Activated CD4-positive, alpha-beta memory T cell treated with anti-CD3 and anti-CD28 coated beads, Interleukin-2, amount 10 ng/mL, durations not matched to agents 7 days and 5 days (primary cell): ENCODE results near the gene AP5S1. TPM values are rescaled to one million over a fixed set of nuclear protein-coding genes. Genes with fewer than 3 reads are reported as not detected.
A peak's percentile ranks its signal among the peaks of the same experiment; 100 is the strongest.

Experiments
- CTCF ChIA-PET: fragments of 350-600 bp; sonication (Branson Sonifier 250); formaldehyde crosslinking; loops from one replicate; lab custom pipeline; 2021; ENCODE audit warnings: antibody characterized with exemption, inconsistent platforms; lab: Charles Lee
- POLR2A ChIA-PET: fragments of 350-600 bp; sonication (Branson Sonifier 250); formaldehyde crosslinking; loops from one replicate; lab custom pipeline; 2021; ENCODE audit warnings: antibody characterized with exemption; lab: Charles Lee
- DNase-seq: peaks from one replicate; pipeline ENCODE4 v3.0.0-alpha.2; 2020
- H3K27ac Mint-ChIP-seq: one replicate; pipeline ENCODE4 v1.8.0; 2021; ENCODE audit warnings: mild to moderate bottlenecking, mixed read lengths
- H3K27me3 Mint-ChIP-seq: one replicate; pipeline ENCODE4 v1.8.0; 2021; ENCODE audit warnings: mixed read lengths
- H3K36me3 Mint-ChIP-seq: one replicate; pipeline ENCODE4 v1.8.0; 2021; ENCODE audit warnings: low read depth, mixed read lengths
- H3K4me1 Mint-ChIP-seq: one replicate; pipeline ENCODE4 v1.8.0; 2021; ENCODE audit warnings: mixed read lengths
- H3K4me3 Mint-ChIP-seq: one replicate; pipeline ENCODE4 v1.8.0; 2021; ENCODE audit warnings: mild to moderate bottlenecking, mixed read lengths
- H3K9me3 Mint-ChIP-seq: one replicate; pipeline ENCODE4 v1.8.0; 2021; ENCODE audit warnings: mixed read lengths
- total RNA-seq, 2 experiments: library from RNA; stranded (reverse); gene quantifications; one replicate each; pipeline ENCODE4 v1.2.3, GENCODE V29; 2021

The AP5S1 gene
- total RNA-seq, 2 experiments from 2014 or later = 12.7 to 15.5 TPM

- CTCF ChIA-PET = interaction anchor here (1.2 to 3.0 kb wide), 5 partner anchors 15 to 59 kb away, joined by 4 to 33 read pairs (median 5); partner anchors contain the start of gene AP5S1
- DNase-seq = peak; percentile 95
- POLR2A ChIA-PET = interaction anchor here (0.7 to 1.4 kb wide), 9 partner anchors 9 to 197 kb away, joined by 3 to 19 read pairs (median 3); partner anchors contain the start of genes ADISSP, CENPB and SPEF1
These were observed 24.6 kb upstream of the AP5S1 start, which contains the start of gene CDC25B for GRCh38 chr20:3795511-3796468. TSS of gene CDC25B (plus strand) at chr20:3796310. CDS start at chr20:3796532, 222 bp downstream.

GRCh38 chr20:3796477-3797225 lies 23.7 kb upstream of the AP5S1 start:
- peaks cover 50% of the 10 kb centered on the region for H3K4me1 Mint-ChIP-seq
- no peaks in the 10 kb centered on the region for H3K27me3 Mint-ChIP-seq
- CTCF ChIA-PET = interaction anchor here (1.2 to 3.0 kb wide), 5 partner anchors 14 to 58 kb away, joined by 4 to 33 read pairs (median 5); partner anchors contain the start of gene AP5S1
- peak overlapping the region; percentile 91 for H3K4me3 Mint-ChIP-seq
- H3K9me3 Mint-ChIP-seq = no peaks in the 10 kb centered on the region
- peak overlapping the region; percentile 91 for H3K27ac Mint-ChIP-seq
- POLR2A ChIA-PET = interaction anchor here (0.7 to 1.4 kb wide), 6 partner anchors 8 to 48 kb away, joined by 3 to 19 read pairs (median 4); partner anchors contain the start of genes ADISSP and CENPB
- DNase-seq = no peak
- peaks cover 63% of the 10 kb centered on the region for H3K36me3 Mint-ChIP-seq

More at GRCh38 chr20:3795511-3796468, 24.6 kb upstream of the AP5S1 start, which contains the start of gene CDC25B:
- Mint-ChIP-seq H3K27me3 (no peaks in the 10 kb centered on the region), H3K9me3 (no peaks in the 10 kb centered on the region), H3K4me3 (peak within 1 kb of the TSS; percentile 91), H3K36me3 (peaks cover 55% of the 10 kb centered on the region), H3K4me1 (peaks cover 41% of the 10 kb centered on the region), H3K27ac (peak within 1 kb of the TSS; percentile 96)

DNA sequence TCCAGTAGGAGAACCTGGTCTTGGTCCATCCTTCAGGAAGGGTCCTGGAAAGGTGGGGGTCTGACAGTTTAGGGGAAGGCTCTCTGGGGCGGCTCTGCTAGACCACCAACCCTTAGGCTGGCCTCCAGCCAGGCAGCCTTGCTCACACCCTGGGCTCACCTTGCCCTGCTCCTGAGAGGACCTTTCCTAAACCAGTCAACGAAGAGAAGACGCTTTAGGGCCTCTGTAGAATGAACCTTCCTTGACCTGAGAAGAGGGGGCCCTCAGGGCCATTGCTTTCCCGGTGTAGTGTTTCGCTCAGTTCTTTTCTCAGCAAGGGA lies 23.2 kb upstream of the AP5S1 start:
- ChIA-PET POLR2A (no interaction called here), CTCF (interaction anchor here (3.0 kb wide), 1 partner anchor 22 kb away, joined by 33 read pairs; the partner anchor contains the start of gene AP5S1)
- no peak for DNase-seq
- Mint-ChIP-seq H3K27me3 (no peaks in the 10 kb centered on the region), H3K9me3 (no peaks in the 10 kb centered on the region), H3K4me1 (peaks cover 54% of the 10 kb centered on the region), H3K4me3 (peak overlapping the region; percentile 91), H3K36me3 (peaks cover 69% of the 10 kb centered on the region), H3K27ac (peak overlapping the region; percentile 91)

- Mint-ChIP-seq H3K4me1 (peaks cover 60% of the 10 kb centered on the region), H3K27ac (peak overlapping the region; percentile 91), H3K4me3 (peak overlapping the region; percentile 91), H3K9me3 (no peaks in the 10 kb centered on the region), H3K27me3 (no peaks in the 10 kb centered on the region), H3K36me3 (peaks cover 75% of the 10 kb centered on the region)
- ChIA-PET POLR2A (interaction anchor here (2.4 kb wide), 1 partner anchor 11 kb away, joined by 9 read pairs; the partner anchor contains the start of gene CENPB), CTCF (interaction anchor here (3.0 to 5.1 kb wide), 2 partner anchors 22 kb away, joined by 30 to 33 read pairs; partner anchors contain the start of gene AP5S1)
- DNase-seq = peak; percentile 80
These were observed 22.6 kb upstream of the AP5S1 start for GRCh38 chr20:3797592-3798372.

DNA sequence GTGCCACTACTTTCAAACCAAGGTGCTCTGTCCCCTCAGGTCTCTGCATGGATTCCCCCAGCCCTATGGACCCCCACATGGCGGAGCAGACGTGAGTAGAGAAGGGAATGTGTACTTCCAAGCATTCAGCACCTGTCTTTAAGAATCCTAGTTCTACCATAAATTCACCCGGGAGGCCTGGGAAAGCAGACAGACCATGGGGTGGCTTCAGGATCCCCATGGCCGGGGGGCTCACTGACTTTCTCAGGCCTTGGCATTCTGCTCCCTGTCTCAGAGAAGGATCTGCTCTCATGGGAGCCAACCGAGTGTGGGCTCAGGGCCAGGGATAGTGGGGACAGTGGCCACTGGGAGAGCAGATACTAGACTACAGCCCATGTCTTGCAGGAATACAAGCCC lies 22.0 kb upstream of the AP5S1 start:
- no peak for DNase-seq
- peaks cover 66% of the 10 kb centered on the region for H3K4me1 Mint-ChIP-seq
- H3K27ac Mint-ChIP-seq = peak overlapping the region; percentile 91
- H3K4me3 Mint-ChIP-seq = peak overlapping the region; percentile 91
- H3K27me3 Mint-ChIP-seq = no peaks in the 10 kb centered on the region
- H3K36me3 Mint-ChIP-seq = peaks cover 80% of the 10 kb centered on the region
- CTCF ChIA-PET = interaction anchor here (5.1 kb wide), 1 partner anchor 22 kb away, joined by 30 read pairs; the partner anchor contains the start of gene AP5S1
- no peaks in the 10 kb centered on the region for H3K9me3 Mint-ChIP-seq
- POLR2A ChIA-PET = interaction anchor here (2.4 kb wide), 1 partner anchor 12 kb away, joined by 9 read pairs; the partner anchor contains the start of gene CENPB

GRCh38 chr20:3798908-3799248 lies 21.5 kb upstream of the AP5S1 start:
- H3K27ac Mint-ChIP-seq = peak overlapping the region; percentile 91
- ChIA-PET POLR2A (interaction anchor here (2.4 kb wide), 1 partner anchor 12 kb away, joined by 9 read pairs; the partner anchor contains the start of gene CENPB), CTCF (interaction anchor here (0.6 to 5.1 kb wide), 3 partner anchors 10 to 49 kb away, joined by 3 to 30 read pairs (median 6); partner anchors contain the start of gene AP5S1)
- peak overlapping the region; percentile 91 for H3K4me3 Mint-ChIP-seq
- H3K27me3 Mint-ChIP-seq = no peaks in the 10 kb centered on the region
- peaks cover 71% of the 10 kb centered on the region for H3K4me1 Mint-ChIP-seq
- peaks cover 86% of the 10 kb centered on the region for H3K36me3 Mint-ChIP-seq
- no peaks in the 10 kb centered on the region for H3K9me3 Mint-ChIP-seq
- no peak for DNase-seq

GRCh38 chr20:3800256-3800877 lies 20.0 kb upstream of the AP5S1 start:
- Mint-ChIP-seq H3K36me3 (peaks cover 91% of the 10 kb centered on the region), H3K27ac (peak overlapping the region; percentile 91), H3K4me1 (peaks cover 72% of the 10 kb centered on the region), H3K9me3 (no peaks in the 10 kb centered on the region), H3K4me3 (peak overlapping the region; percentile 91), H3K27me3 (no peaks in the 10 kb centered on the region)
- DNase-seq = no peak
- ChIA-PET POLR2A (interaction anchor here (1.8 to 2.4 kb wide), 2 partner anchors 13 to 14 kb away, joined by 6 to 9 read pairs; partner anchors contain the start of gene CENPB), CTCF (interaction anchor here (0.6 to 5.1 kb wide), 4 partner anchors 11 to 32 kb away, joined by 3 to 30 read pairs (median 6); partner anchors contain the start of gene AP5S1)

- POLR2A ChIA-PET = interaction anchor here (1.8 kb wide), 1 partner anchor 14 kb away, joined by 6 read pairs; the partner anchor contains the start of gene CENPB
- DNase-seq = no peak
- Mint-ChIP-seq H3K27ac (peak overlapping the region; percentile 70), H3K36me3 (peaks cover 92% of the 10 kb centered on the region), H3K27me3 (no peaks in the 10 kb centered on the region), H3K4me3 (no peak overlapping the region), H3K9me3 (no peaks in the 10 kb centered on the region), H3K4me1 (peaks cover 74% of the 10 kb centered on the region)
- CTCF ChIA-PET = interaction anchor here (1.5 to 5.1 kb wide), 2 partner anchors 10 to 19 kb away, joined by 8 to 30 read pairs; partner anchors contain the start of gene AP5S1
These were observed 19.5 kb upstream of the AP5S1 start for GRCh38 chr20:3800878-3801260.

DNA sequence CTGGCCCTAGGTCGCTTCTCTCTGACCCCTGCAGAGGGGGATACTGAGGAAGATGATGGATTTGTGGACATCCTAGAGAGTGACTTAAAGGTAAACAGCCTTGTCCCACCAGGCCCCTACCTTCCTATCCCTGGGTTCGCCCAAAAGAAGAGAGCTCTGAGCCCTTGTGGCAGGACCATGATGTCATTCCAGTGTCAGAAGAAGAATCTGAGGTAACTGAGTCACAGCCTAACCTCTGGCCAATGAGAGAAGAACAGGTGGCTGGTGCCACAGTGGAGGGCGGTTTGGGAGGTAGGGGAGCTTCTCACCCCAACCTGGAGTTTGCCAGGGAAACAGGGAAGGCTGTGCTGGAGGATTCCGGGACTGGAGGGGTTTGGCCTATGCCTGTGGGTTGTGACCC lies 19.0 kb upstream of the AP5S1 start:
- no peak for DNase-seq
- H3K9me3 Mint-ChIP-seq = no peaks in the 10 kb centered on the region
- H3K4me3 Mint-ChIP-seq = no peak overlapping the region
- CTCF ChIA-PET = interaction anchor here (5.1 kb wide), 1 partner anchor 19 kb away, joined by 30 read pairs; the partner anchor contains the start of gene AP5S1
- peak overlapping the region; percentile 70 for H3K27ac Mint-ChIP-seq
- peaks cover 97% of the 10 kb centered on the region for H3K36me3 Mint-ChIP-seq
- peaks cover 77% of the 10 kb centered on the region for H3K4me1 Mint-ChIP-seq
- POLR2A ChIA-PET = interaction anchor here (1.8 kb wide), 1 partner anchor 14 kb away, joined by 6 read pairs; the partner anchor contains the start of gene CENPB
- no peaks in the 10 kb centered on the region for H3K27me3 Mint-ChIP-seq

DNA sequence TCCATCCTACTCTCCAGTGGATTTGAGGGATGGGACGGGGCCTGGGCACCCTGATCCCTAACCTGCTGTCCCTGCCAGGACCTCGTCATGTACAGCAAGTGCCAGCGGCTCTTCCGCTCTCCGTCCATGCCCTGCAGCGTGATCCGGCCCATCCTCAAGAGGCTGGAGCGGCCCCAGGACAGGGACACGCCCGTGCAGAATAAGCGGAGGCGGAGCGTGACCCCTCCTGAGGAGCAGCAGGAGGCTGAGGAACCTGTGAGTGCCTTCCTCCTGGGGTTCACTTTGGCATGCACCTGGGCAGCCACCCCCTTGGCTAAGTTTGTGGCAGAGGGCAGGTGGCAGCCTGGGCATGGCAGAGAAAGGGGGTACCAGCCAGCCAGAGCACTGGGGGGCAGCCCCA lies 18.5 kb upstream of the AP5S1 start:
- Mint-ChIP-seq H3K9me3 (no peaks in the 10 kb centered on the region), H3K36me3 (peaks cover 98% of the 10 kb centered on the region), H3K27ac (peak overlapping the region; percentile 70), H3K4me3 (no peak overlapping the region), H3K4me1 (peaks cover 81% of the 10 kb centered on the region), H3K27me3 (no peaks in the 10 kb centered on the region)
- CTCF ChIA-PET = interaction anchor here (5.1 kb wide), 1 partner anchor 18 kb away, joined by 30 read pairs; the partner anchor contains the start of gene AP5S1
- no peak for DNase-seq
- POLR2A ChIA-PET = interaction anchor here (1.8 kb wide), 1 partner anchor 15 kb away, joined by 6 read pairs; the partner anchor contains the start of gene CENPB
